RKO (cell line): Measurements from ENCODE around the gene AGT.
"Not testable (repeated sequence)": the region's sequence is repeated elsewhere in the genome, so short reads cannot be mapped to it uniquely, and the experiment has no call there.

Experiments
- DNase-seq: peaks from one replicate; pipeline ENCODE4 v3.0.0-alpha.2; 2016; ENCODE audit warnings: low spot score

The AGT gene

DNA sequence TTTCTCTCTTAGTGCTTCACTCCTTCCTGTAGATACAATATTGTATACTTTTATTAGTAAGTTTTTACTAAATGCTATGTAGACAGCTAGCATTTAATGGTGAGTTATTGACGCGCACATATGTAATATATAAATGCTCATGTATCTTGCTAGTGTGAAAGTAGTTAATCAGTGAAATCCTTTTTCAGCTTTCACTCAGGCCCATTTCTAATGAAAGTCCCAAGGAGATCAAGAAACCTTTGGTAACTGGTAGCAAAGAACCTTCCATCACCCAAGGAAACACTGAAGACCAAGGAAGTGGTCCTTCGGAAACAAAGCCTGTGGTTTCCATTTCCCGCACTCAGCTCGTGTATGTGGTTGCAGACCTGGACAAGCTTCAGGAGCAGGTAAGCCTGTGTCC, 27.2 kb downstream of the AGT start:
- DNase-seq = no peak

DNA sequence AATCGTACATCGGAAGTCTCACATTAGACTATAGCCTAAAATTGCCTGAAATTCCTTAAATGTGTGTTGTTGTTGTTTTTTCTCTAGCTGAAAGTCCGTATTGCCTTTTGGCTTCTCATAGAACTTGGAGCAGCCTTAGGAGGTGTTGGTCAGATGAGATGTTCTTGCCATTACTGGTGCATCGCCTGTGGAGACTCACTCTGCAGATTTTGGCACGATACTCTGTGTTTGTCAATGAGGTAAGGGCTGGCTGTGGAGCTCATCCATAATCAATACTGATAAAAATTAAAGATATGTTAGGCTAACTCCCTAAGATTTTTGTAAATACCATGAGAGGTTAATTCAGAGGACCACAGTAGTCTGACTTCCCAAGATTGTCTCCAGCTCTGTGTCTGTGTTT, 28.9 kb downstream of the AGT start:
- no peak for DNase-seq

DNA sequence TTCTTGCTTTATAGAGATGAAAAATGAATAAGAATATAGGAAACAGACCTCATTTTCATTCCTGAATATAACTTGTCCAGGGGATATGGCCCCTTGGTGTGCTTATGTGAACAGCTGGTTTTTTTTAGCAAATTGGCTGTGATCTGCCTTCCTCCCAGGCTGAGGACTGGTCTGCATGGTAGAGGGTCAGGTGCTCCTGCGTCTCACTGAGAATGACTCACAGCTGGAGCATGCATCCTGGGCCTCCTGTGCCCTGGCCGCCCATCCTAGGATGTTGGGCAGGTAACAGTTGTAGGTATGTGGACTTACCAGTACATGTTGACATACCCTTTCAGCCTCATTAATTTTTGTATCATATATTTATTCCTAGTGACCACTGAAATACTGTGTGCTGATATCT, 29.8 kb downstream of the AGT start:
- DNase-seq = no peak

DNA sequence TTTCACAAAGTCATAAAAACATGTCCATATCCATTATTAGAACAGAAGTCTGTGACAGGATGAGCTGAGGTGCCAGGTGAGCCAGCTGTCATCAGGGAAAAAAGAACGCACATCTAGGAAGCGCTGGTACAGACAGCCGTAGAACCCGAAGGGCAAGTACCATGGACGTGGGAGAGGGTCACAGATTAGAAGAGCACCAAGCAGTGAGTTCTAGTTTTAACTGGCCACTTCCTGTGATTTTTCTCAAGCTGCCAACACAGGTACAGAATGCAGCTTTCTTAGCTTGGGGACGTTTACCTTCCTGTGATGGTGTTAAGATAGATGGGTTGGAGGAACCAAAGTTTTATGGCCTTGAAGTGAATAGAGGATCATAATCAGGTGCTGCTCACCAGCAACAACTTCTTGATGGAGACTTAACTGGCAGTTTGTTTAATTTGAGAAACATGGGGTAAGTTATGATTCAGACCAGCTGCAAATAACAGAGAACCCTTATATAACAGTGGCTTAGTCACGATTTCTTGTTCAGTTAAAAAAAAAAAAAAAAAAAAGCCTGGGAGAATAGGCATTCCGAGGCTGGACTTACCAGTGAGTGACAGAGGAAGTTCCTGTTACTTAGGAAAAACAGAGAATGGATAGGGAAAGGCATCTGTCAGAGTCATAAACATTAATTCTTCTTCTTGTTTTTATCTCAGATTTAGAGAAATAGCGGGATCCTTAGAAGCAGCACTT, 30.9 kb downstream of the AGT start:
- DNase-seq = no peak

DNA sequence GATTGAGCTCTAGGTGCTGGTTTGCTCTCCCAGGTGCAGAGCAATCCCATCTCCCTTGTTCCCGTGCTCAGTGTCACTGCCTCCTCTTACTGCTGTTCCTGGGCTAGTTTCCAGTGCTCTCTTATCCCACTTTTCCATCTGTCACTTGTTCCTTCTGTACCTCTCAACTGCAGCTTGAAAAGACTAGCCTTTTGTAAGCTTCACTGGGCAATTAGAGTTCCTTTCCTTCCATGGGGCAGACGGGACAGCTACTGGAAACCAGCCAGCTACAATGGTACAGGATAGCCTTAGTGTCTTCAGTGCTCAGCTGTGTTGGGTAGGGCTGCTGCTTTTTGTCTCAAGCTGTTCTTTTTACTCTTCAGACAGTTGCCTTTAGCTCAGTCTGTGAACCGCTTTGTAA, 31.6 kb downstream of the AGT start:
- no peak for DNase-seq

DNA sequence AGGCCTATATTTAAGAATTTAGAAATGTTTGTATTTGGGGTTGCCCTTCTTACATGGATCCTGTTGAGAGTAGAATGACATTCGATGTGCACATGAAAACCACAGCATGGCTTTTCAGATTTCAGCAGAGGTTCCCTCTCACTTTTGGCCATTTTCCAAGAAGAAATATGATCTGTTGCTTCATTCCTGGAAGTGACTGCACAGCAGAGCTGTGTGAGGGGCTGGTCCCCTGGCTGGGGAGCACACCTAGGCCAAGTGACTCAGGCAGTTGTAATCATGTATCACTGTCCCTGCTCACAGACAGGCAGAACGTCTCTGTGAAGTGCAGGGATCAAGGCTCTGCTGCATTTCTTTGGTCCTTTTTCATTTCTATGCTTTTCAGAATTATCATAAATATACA, 32.3 kb downstream of the AGT start:
- peak; percentile 45 for DNase-seq

DNA sequence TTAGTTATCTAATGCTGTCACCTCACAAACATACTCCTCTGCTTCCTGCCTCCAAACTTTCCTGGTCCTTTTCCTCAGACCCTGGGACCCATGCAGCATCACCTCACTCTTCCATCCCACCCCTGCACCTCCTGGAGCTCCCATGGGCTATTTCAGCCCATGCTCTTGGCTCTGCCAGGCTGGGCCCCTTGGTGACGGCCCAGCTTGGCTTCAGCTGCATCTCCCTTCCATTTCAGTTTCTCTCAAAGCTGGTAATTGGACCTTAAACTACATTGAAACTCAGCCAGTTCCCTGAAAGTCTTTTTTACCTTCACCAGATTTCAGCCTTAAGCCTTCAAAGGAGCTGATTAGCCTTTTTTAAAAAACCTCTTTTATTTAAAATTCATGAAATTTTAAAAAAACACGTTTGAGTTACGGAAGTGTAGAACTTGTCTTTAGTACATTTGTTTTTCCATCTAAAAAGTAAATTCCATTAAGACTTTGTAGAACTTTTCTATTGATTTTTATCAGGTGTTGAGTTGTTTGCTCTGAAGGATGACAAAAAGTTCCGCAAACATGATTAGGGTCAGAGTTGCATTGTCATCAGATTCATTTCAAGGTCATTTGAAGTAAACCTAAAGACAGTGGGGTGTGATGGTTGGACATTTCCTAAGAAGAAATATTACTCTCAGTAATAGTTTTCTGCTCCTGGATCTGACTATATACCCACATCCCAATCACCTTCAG, 33.5 kb downstream of the AGT start:
- DNase-seq = no peak

DNA sequence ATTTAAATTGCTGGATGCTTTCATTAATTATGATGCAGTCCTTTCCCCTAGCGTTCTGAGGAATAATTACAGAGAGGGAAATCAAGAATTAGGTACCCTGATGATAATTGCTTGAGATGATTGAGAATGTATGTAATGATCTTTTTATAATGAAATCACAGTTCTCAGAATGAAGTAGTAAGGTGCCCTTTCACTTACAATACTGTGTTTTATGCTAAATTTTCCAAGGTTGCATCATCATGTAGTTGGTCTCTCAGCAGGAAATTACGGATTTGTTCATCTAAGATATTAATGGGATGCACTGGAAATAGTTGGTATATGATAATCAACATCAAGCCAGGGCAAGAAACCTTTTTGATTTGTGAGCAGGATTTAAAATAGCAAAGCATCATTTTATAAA, 34.1 kb downstream of the AGT start:
- DNase-seq = no peak

DNA sequence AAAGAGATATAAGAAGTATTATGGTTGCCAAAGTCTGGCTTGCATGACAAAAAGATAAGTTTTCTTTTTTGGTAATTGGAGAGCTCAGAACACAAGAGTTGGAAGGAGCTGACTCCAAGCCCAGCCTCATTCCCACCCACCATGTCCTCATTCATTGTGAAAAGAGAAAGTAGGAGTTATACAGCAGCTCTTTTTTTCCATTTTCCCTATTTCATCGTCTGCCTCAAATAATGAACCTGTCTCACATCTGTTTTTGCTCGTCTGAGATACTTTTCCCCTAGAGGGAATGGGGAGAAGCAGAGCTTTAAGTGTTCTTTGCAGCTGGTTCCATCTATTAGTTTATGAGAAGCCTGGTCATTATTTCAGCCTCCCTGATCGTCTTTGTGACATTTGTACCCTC, 34.7 kb downstream of the AGT start:
- DNase-seq = no peak

DNA sequence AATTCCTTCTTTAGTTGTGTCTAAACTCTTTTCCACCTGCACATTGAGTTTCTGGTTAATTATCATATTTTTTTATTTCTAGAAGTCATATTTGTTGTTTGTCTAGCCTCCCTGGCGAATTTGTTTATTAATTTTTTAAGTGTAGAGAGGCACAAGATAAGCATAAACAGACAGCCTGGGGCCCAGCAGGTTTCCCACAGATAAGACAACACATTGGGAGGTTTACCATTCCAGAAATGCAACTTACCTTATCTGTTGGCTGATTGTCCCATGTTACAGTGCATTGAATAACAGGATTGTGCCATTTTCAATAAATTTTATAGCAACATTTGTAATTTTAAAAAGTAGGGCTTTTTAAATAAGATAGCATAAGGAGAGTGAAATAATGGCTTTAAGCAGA, 36.7 kb downstream of the AGT start:
- DNase-seq = no peak

DNA sequence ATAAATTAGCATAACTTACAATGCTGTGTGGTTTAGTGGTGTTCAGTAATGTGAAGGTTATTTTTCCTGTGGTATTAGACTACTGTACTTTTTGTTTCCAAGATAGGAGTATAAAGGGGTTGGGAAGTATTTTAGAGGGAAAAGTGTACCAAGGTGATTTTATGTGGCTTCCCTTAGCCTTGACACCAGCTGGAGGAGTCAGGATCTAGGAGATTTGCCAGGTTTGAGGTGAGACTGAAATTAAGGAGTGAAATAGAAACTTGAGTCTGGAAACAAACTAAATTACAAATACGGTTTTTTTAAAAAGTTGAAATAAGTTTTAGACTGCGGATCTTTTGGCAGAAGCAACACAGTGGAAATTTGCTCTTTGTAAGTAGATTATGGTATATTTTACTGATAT, 39.3 kb downstream of the AGT start:
- DNase-seq = no peak

DNA sequence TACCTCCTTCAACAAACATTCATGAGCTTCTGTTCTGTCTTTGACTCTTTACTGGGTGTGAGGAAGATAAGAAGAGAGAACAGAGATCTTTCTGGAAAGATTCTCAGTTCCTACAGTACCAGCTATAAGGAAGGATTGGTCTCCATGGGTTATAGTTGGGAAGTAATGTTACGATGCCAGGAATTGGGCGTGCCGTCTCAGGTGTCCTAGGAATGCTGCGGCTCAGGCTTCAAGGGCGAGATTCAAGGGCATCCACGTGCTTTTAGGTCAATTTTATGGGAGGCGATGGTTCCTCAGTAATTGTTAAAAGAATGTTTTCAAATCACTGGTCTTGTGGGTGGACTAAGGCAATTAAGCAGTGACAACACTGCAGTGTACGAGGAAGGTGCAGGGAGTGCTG, 44.4 kb downstream of the AGT start:
- DNase-seq = no peak

DNA sequence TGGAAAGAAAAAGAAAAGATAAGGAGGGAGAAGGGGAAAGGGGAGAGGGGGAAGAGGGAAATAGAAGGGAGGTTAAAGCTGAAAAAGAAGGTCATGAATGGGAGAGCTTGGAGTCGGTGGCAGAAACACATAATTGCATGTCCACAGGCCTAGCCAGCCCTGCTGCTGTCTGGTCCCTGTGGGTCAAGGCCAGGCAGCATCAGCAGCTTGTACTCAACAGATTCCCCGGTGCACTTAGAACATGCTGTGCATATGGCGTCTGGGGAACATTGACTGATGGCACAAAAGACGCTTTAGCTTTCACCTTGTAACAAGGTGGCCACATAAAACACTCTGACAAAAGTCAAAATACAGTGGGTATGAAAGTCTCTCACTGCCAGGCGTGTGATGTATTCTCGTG, 45.7 kb downstream of the AGT start:
- DNase-seq = no peak

DNA sequence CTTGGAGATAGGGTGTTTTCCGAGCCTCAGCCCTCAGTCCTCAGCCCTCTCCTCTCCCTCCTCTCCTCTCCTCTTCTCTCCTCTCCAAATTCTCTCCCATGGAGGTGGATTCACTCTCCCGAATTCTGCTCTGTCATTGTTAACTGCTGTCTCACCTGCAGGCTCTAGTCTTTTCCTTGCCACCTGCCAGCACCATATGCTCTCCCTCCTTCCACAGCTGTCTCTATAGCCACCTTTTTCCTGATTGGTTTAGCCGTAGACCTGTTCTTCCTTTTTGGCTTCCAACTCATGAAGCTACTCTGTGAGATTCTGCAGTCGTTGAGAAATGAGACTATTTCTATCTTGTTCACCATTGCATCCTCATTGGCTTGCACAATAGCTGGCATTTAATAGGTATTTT, 51.9 kb downstream of the AGT start:
- no peak for DNase-seq

DNA sequence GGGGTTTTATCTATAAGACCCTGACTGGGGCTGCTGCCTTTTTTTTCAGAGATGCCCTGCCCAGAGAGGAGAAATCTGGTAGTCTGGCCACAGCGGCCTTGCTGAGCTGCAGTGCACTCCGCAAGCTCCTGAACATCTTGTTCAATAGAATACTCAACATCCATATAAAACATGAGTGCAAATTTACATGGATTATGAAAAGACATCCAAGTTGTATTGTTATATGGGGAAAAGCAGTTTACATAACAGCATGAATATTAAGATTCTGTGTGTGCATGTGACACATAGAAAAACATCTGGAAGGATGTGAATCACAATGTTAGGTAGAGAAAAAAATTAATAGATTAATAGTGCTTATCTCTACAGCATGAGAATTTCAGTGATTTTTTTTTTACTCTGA, 55.2 kb downstream of the AGT start:
- DNase-seq = no peak

DNA sequence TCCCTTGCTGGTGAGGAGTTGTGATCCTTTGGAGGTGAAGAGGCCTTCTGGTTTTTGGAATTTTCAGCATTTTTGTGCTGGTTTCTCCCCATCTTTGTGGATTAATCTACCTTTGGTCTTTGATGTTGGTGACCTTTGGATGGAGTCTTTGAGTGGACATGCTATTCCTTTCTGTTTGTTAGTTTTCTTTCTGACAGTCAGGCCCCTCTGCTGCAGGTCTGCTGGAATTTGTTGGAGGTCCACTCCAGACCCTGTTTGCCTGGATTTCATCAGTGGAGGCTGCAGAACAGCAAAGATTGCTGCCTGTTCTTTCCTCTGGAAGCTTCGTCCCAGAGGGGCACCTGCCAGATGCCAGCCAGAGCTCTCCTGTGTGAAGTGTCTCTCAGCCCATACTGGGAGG, 55.8 kb downstream of the AGT start:
- not testable (repeated sequence) for DNase-seq

DNA sequence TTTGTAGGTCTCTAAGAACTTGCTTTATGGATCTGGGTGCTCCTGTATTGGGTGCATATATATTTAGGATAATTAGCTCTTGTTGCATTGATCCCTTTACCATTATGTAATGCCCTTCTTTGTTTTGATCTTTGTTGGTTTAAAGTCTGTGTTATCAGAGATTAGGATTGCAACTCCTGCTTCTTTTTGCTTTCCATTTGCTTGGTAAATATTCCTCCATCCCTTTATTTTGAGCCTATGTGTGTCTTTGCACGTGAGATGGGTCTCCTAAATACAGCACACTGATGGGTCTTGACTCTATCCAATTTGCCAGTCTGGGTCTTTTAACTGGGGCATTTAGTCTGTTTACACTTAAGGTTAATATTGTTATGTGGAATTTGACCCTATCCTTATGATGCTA, 57.2 kb downstream of the AGT start:
- not testable (repeated sequence) for DNase-seq
